HG03095 (cell line): ENCODE results near the gene ADGRV1.
"Not testable (repeated sequence)": the region's sequence is repeated elsewhere in the genome, so short reads cannot be mapped to it uniquely, and the experiment has no call there.

Experiments
- ATAC-seq: cut with Tn5 transposase; IDR thresholded peaks from one replicate; pipeline ENCODE4 v1.9.1; 2021; ENCODE audit warnings: moderate library complexity; ENCODE audit not compliant: unreplicated experiment

Gene ADGRV1

DNA sequence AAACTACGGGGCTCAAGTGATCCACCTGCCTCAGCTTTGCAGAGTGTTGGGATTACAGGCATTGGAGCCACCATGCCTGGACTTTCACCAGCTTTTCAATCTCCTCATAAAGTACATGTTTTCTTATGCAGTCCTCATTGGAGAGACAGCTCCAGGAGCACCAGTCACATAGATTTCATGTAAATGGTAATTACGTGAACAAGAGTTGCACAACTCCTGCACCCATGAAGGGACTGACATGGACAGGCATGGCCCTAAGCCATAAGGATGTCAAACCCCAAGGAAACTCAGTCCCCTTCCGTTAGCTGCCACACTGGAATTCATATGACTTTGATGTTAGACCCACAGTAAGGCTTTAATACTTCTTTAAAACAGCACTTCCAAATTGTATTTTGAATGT, 7.6 kb upstream of the ADGRV1 start:
- ATAC-seq, result no peak

DNA sequence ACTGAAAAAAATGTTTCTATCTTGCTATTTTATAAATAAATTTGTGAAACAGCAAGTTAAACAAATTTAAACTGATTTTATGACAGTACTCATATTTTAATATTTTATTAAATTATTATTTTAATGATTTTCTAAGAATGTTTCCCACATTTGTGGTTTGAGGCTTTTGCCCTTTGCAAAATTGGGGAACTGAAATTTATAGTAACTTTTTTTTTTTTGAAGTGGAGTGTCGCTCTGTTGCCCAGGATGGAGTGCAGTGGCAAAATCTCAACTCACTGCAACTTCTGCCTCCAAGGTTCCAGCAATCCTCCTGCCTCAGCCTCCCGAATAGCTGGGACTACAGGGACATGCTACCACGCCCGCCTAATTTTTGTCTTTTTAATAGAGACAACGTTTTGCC, 7.2 kb upstream of the ADGRV1 start:
- ATAC-seq, result no peak

DNA sequence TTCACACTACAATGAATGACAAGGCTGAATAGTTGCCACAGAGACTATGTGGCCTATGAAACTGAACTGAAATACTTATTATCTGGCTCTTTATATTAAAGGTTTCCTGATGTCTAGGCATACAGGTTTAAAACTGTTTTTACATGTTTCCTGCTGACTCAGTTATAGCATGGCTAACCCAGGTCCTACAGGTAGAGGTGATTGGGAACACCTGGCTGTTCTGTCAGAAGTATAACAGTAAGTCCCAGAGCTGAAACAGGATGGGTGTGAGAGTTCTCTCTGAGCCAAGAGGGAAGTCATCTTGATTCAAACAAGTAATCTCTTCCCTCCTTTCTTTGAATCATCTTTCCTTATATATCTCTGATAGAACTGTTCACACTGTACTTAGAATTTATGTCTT, 4.9 kb upstream of the ADGRV1 start:
- ATAC-seq, result no peak

DNA sequence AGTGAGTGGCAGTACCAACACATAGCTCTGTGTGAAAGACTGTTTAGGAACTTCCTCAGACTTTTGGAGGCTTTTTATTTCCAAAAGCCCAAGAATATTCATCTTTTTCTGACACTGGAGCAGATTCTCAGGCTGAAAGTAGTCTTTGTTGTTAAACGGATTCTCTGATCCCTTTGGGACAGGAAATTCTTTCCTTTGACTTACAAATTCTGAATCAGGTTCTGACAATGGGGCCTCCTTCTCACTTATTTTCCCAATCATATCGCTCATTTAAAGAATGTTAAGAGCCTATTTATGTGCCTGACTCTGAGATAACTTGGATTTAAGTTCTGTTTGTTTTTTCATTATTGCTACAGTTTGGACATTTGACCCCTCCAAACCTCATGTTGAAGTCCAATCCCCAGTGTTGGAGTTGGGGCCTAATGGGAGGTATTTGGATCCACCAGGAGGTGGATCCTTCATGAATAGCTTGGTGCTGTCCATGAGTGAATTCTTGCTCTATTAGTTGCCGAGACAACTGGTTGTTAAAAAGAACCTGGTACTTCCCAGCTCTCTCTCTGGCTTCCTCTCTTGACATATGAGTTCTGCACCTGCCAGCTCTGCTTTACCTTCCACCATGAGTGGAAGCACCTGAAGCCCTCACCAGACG, 4.1 kb upstream of the ADGRV1 start:
- ATAC-seq, result no peak

DNA sequence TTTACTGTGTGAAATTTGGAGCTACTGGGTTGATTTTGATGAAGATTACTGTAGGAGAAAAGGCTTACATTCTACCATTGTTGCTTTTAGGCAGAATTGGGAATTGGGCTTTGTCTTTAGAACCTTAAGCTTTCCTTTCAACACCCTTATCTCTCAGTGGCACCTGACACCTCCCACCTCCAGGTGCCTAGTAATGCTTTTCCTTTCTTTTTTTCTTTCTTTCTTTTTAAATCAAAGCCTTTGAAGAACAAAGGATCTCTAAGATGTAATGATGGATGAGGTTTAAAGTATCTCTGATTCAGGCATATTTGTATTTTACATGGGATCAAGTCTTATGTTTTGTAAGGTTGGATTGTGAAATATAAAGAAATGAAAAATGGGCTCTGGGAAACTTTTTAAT, 2.9 kb upstream of the ADGRV1 start:
- no peak for ATAC-seq

DNA sequence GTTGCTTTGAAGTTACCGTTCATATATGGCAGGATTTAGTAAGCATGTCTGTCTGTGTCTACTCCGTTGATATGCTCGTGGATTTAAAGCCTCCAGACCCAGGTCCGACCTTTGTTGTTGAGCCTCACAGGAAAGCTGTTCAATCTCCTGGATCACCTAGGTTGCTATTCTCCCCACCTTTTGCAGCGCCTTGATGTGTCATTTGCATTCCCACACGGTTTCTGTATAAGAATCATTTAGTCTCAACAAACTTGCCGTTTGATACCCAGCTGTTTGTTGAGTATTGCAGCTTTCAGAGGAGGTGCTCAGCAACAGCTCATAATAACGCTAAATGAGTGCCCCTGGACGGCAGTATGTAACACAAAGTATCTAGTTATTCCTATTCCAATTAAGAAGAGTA, 1.2 kb upstream of the ADGRV1 start:
- ATAC-seq, result no peak

DNA sequence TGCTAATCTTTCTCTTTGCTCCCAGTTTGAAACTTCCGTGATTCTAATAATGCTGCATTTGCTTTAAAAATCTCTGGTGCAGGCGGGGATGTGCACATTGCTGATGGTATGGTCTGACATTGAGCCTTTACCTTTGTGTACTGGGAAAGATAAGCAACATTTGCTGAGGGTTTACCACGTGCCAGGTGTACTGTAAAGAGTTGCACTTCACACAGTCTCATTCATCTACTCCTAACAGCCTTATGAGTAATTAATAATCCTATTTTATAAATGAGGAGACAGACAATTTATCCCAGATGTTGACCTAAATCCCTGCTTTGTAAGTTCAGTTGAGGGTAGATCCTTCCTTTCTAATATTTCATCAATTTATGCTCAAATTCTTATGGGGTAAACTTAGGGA, 726 bp upstream of the ADGRV1 start:
- ATAC-seq, result no peak

DNA sequence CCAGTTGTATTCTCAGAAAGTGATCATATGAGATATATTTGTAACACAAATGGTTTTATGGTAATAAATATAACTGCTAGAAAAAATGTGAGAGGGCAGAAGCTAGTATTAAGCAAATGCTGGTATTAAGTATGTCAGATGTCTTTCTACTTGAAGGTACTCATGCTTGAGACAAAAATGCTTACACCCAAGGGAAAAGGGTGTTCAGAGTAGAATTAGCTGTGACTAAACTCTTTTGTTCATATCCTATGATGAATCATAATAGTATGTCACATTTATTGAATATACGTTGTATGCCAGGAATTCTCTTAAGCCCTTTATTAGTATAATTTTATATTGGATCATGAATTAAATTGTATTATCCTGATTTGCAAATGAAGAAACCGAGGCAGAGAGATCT, 2.2 kb downstream of the ADGRV1 start:
- no peak for ATAC-seq

DNA sequence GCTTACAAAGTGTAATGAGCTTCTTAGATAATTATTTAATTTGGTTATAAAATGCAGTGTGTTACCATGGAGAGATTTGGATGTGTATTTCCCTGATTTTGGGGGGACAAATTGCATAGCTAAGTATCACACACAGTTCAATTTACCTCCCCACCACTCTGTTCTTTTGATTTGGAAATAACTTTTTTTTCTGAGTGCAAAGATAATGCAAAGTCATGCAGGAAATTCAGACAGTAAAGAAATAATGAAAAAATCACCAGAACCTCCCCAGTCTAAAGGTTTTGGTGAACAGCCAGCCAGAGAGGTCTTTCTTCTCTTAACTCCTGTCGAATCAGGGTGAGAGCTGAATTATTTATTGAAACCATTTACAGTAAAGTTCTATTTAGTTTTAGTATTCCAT, 3.2 kb downstream of the ADGRV1 start:
- no peak for ATAC-seq

DNA sequence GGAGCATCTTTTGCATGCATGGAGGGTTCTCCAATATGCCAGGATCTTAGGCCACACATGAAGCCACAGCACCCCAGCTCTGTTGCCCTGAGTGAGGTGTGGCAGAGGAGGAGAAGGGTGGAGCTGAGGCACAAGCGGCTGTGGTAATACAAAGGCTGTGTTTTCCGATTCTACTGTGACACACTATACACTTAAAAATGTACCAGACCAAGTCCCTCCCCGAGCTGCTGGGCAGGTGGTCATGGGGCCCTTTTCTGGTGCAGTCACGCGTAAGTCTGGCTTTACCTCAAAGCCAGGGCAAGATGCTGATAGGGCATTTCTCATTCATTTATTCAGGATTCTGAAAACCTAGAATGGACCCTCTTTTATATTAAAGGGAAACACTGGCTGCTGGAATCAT, 3.7 kb downstream of the ADGRV1 start:
- no peak for ATAC-seq

DNA sequence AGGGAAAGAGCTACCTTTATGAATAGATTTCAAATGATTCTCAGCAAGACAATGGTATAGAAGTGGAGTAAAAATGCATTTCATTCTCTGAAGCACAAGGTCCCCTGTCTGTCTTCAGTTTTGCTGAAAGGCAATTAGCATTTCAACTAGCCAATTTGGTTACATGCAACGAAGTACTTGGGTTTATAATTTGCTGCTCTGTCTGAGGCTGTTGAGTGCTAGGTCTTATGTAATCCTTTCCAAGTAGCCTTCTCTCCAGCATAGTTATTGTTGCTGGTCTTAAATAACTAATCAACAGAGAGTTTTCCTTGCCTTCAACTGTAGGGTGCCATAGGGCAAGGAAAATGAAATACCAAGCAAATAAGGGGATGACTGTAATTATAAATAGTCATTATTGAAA, 4.5 kb downstream of the ADGRV1 start:
- ATAC-seq, result no peak

DNA sequence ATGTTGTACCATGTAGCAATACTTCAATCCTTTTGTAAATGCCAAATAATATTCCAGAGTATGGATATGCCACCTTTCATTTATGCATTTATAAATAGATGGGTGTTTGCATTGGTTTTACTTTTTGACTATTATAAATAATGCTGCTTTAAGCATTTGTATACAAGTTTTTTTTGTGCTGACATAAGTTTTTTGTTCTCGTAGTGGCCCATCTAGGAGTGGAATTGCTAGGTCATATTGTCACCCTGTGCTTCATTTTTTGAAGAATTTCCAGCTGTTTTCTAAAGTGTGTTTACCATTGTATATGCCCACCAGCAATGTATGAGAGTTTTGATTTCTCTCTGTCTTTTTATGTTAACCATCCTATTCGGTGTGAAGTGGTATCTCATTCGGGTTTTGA, 6.9 kb downstream of the ADGRV1 start:
- no peak for ATAC-seq

DNA sequence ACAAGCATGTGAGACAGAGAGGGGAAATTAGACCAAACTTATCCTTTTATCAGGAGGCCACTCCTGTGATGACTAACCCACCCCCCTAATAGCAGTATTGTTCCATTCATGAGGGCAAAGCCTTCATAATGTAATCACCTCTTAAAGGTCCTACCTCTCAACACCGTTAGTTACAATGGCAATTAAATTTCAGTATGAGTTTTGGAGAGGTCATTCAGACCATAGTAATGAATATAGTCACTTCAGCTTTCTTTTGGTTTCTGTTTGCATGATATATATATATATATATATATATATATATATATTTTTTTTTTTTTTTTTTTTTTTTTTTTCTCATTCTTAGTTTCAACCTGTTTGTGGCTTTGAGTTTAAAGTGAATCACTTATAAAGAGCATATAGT, 10.5 kb downstream of the ADGRV1 start:
- ATAC-seq, result no peak

DNA sequence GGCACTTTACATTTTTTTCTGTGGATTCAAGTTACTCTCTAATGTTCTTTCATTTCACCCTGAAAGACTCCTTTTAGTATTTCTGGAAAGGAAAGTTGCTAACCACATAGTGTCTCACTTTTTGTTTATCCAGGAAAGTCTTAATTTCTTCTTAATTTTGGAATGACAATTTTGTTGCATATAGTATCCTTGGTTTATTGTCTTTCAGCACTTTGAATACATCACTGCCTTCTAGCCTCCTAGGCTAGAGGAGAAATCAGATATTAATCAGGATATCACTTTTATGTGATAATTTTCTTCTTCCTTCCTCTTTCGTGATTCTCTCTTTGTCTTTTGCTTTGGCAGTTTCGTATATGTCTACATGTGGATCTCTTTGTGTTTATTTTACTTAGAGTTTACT, 11.4 kb downstream of the ADGRV1 start:
- no peak for ATAC-seq

DNA sequence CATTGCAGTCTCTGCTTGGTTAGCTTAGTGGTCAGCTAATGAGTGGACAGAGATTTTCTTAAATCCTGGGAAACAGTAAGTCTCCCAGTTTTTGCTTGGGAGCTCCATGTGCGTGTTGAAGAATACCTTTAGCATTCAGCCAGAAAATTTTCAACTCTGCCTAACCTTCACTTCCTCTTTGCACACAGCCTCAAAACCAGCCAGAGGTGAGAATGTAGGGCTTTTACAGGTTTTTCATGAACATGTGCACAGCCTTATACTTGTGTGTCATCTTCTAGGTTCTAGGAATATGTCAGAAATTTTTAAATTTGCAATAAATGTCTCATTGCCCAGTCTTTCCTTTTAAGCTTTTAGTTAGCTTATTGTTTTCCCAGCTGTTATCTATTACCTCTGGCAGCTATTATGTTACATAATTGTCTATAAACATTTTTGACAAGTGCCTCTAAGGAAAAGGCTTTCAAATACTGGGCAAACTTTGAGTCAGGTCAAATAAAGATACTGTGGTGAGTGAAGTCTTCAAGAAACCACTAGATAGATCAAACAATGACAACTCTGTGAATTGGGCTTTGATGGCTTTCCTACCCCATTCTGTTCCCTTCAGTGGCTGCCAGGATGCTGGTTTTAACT, 12.7 kb downstream of the ADGRV1 start:
- no peak for ATAC-seq

DNA sequence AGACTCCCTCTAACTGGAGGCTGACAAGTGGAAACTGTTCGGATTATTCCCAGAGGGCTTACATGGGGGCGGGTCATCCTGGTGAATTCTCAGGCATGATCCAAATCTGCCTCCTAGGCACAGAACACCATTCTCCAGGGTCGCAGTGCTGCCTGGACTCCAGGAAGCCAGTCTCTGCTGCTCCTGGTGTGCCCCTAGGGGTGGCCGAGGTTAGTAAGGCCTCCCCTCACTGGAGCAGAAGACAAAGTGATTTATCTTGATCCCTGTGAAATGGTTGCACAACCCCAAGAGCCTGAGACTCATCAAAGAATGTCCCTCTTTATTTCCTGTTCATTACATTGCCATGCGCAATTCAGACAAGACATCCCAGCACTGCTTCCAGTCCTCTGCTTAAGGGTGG, 17.1 kb downstream of the ADGRV1 start:
- no peak for ATAC-seq

DNA sequence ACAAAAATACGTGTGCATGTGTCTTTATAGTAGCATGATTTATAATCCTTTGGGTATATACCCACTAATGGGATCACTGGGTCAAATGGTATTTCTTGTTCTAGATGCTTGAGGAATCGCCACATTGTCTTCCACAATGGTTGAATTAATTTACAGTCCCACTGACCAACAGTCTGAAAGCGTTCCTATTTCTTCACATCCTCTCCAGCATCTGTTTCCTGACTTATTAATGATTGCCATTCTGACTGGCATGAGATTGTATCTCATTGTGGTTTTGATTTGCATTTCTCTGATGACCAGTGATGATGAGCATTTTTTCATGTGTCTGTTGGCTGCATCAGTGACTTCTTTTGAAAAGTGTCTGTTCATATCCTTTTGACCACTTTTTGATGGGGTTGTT, 18.0 kb downstream of the ADGRV1 start:
- ATAC-seq, result not testable (repeated sequence)

DNA sequence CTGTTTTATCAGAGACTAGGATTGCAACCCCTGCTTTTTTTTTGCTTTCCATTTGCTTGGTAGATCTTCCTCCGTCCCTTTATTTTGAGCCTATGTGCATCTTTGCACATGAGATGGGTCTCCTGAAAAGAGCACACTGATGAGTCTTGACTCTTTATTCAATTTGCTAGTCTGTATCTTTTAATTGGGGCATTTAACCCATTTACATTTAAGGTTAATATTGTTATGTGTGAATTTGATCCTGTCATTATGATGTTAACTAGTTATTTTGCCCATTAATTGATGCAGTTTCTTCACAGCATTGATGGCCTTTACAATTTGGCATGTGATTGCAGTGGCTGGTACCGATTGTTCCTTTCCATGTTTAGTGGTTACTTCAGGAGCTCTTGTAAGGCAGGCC, 21.3 kb downstream of the ADGRV1 start:
- ATAC-seq, result not testable (repeated sequence)

DNA sequence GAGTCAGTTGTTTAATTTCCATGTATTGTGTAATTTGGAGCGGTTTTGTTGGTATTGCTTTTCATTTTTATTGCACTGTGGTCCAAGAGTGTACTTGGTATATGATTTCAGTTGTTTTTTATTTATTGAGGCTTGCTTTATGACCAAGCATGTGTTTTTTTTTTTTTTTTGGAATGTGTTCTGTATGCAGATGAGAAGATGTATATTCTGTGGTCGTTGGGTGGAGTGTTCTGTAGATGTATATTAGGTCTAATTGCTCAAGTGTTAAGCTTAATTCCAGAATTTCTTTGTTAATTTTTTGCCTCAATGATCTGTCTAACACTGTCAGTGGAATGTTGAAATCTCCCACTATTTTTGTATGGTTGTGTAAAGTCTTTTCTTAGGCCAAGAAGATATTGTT, 23.4 kb downstream of the ADGRV1 start:
- no peak for ATAC-seq

DNA sequence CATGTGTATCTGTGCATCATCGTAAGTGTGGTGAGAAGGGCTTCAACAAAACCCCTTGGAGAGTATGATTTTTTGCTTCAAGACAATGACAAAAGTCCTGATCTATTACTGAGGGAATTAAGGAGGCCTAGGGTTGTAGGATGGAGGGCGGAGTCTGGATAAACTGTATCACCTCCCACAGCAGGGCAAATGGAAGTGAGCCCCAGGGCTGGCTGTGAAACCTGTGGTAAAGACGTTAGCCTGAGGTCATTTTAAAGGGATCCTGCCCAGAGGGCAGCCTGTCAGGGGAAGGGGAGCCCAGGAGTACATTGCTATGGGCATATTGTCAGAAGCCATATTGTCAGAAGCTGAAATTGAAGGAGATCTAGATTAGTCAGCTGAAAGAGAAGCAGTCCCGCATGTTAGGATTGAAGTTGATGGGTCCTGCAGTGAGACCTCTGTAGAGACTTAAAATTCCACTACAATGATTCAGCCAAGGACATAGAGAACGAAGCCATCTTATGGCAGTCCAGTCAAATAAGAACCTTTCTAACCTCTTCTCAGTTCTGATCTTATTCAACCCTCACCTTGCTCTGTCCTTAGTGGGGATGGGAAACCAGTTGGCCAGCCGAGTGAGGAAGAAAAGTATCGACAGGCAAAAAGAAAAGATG, 26.9 kb downstream of the ADGRV1 start:
- no peak for ATAC-seq

DNA sequence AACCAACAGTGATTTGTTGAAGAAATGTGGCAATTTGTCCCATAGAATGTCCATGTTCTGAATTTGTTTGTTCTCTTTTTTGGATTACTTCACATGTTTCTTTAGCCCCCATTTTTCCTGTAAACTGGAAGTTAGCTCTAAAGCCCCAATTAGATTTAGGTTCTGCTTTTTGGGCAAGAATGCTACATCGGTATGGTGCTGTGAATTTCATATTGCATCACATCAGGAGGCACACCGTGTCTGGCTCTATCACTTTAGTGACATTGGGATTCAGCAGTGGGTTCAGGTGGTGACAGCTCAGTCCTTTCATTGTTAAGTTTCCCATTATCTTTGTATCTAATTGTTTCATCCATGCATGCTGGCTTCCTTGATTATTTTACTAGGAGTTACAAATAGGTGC, 27.9 kb downstream of the ADGRV1 start:
- ATAC-seq, result no peak

DNA sequence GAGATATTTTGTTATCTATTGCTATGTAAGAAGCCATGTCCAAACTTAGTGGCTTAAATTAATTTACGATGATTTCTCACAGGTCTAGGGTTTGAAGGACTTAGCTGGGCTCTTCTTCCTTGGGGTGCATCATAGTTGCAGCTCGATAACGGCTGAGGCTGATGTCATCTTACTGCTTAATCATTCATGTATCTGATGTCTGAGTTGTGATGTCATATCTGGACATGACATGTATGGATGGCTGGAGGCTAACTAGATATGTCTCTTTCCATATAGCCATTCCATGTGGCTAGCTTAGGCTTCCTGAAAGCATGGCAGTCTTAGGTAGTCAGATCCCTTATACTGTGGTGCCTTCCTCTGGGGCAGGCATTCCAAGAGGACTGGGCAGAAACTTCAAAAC, 31.6 kb downstream of the ADGRV1 start:
- no peak for ATAC-seq

DNA sequence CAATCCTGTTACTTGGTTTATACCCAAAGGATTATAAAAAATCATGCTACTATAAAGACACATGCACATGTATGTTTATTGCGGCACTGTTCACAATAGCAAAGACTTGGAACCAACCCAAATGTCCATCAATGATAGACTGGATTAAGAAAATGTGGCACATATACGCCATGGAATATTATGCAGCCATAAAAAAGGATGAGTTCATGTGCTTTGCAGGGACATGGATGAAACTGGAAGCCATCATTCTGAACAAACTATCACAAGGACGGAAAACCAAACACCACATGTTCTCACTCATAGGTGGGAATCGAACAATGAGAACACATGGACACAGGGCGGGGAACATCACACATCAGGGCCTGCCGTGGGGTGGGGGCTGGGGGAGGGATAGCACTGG, 34.5 kb downstream of the ADGRV1 start:
- not testable (repeated sequence) for ATAC-seq
